Esophagus squamous epithelium (tissue), 5 donors: ENCODE data around the gene PALM. TPM values are rescaled to one million over a fixed set of nuclear protein-coding genes. Genes with fewer than 3 reads are reported as not detected.
A peak's percentile ranks its signal among the peaks of the same experiment; 100 is the strongest.

Experiments
- DNase-seq: peaks from one replicate; lab custom pipeline; 2025; lab: John Stamatoyannopoulos, UW
- H3K27ac ChIP-seq, 4 donors: fragments of 200-600 bp; sonication (generic); one replicate each; pipeline ENCODE4 v1.5.1; 2016 to 2019; ENCODE audit warnings: mild to moderate bottlenecking in 1 of 4
- H3K27me3 ChIP-seq, 4 donors: fragments of 200-600 bp; sonication (generic); 1 replicate in 3 of 4; 2 replicates in 1 of 4; pipeline versions ENCODE4 v1.5.1 to v1.6.0; 2017 to 2021; ENCODE audit warnings: antibody characterized with exemption in 1 of 4
- H3K36me3 ChIP-seq, 3 donors: fragments of 200-600 bp; sonication (generic); one replicate each; pipeline ENCODE4 v1.5.1; 2016 to 2019
- H3K4me1 ChIP-seq, 3 donors: fragments of 200-600 bp; sonication (generic); one replicate each; pipeline ENCODE4 v1.5.1; 2017 to 2019
- H3K4me3 ChIP-seq, 4 donors: fragments of 200-600 bp; sonication (generic); 1 replicate in 3 of 4; 2 replicates in 1 of 4; pipeline ENCODE4 v1.5.1; 2016 to 2019; ENCODE audit warnings: mild to moderate bottlenecking in 2 of 4, moderate library complexity in 1 of 4
- H3K9me3 ChIP-seq, 3 donors: fragments of 200-600 bp; sonication (generic); one replicate each; pipeline ENCODE4 v1.5.1; 2016 to 2019
- CTCF ChIP-seq, 6 experiments: fragments of 450-650 bp in 4 of 6; fragments of 200-600 bp in 2 of 6; sonication (generic) in 2 of 6; IDR thresholded peaks; one replicate each; pipeline ENCODE4 v1.5.1; 2016 to 2019; ENCODE audit warnings: antibody characterized with exemption in 6 of 6, mild to moderate bottlenecking in 4 of 6, moderate library complexity in 4 of 6
- POLR2A ChIP-seq, 4 donors: fragments of 450-650 bp; IDR thresholded peaks; one replicate each; pipeline ENCODE4 v1.6.1; 2017; ENCODE audit warnings: antibody characterized with exemption in 4 of 4, mild to moderate bottlenecking in 4 of 4, moderate library complexity in 3 of 4
- WGBS, 2 donors: methylation state at CpG; one replicate each; pipeline ENCODE4 v1.1.5; 2018; 5-methylcytosine and 5-hydroxymethylcytosine counted together
- intact Hi-C: fragments of 100-400 bp; cut with DNase I; formaldehyde crosslinking; loops from one replicate; pipeline ENCODE4 v1.15.0; 2022
- total RNA-seq, 4 donors: library from RNA; depleted of rRNA; stranded (reverse); fragments of >200 nt; gene quantifications; one replicate each; pipeline ENCODE4 v1.1.0, GENCODE V29; 2016
- donor health status: DM: yes; HTN: yes; CAD: no.

Gene PALM
- total RNA-seq, 4 donors from 2014 or later, result 2.6 to 19.3 (median 6.5) TPM

- Histone ChIP-seq H3K4me1 (peaks cover 31 to 57% (median 36%) of the 10 kb centered on the region in 3 donors), H3K9me3 (no peaks in the 10 kb centered on the region), H3K36me3 (peaks cover 0 to 10% (median 2%) of the 10 kb centered on the region in 3 donors), H3K27ac (peak overlapping the region in 3 of 4 donors; percentile 73 to 96 (median 90)), H3K4me3 (peak overlapping the region in 1 of 4 donors; percentile 12), H3K27me3 (no peaks in the 10 kb centered on the region)
- 57 to 100% methylated on average over 3 to 13 of the region's 28 CpGs for whole genome bisulfite sequencing, 2 donors
- intact Hi-C loops, result no loop called here
- TF ChIP-seq POLR2A (IDR thresholded peaks at IDR 0.05) (no peak), CTCF (IDR thresholded peaks at IDR 0.05) (no peak)
- no peak for DNase-seq
Measured at GRCh38 chr19:795073-795611, 86.4 kb downstream of the PALM start.

- no peak for DNase-seq
- WGBS, 2 donors, result 65 to 75% methylated on average over 7 to 17 of the region's 39 CpGs
- Histone ChIP-seq H3K4me3 (peak overlapping the region; percentile 64 to 99 (median 89)), H3K27ac (peak overlapping the region; percentile 90 to 96 (median 92)), H3K4me1 (peaks cover 39 to 63% (median 44%) of the 10 kb centered on the region in 3 donors), H3K9me3 (no peaks in the 10 kb centered on the region), H3K36me3 (peaks cover 0 to 18% (median 5%) of the 10 kb centered on the region in 3 donors), H3K27me3 (no peaks in the 10 kb centered on the region)
- intact Hi-C loops, result no loop called here
- TF ChIP-seq POLR2A (IDR thresholded peaks at IDR 0.05), result no peak
Measured at GRCh38 chr19:795691-796581, 87.2 kb downstream of the PALM start.

- no peaks in the 10 kb centered on the region for H3K27me3 ChIP-seq
- H3K4me3 ChIP-seq, result peak within 1 kb of the TSS; percentile 84 to 99 (median 96)
- intact Hi-C loops, result no loop called here
- H3K4me1 ChIP-seq, result peaks cover 48 to 65% (median 51%) of the 10 kb centered on the region in 3 donors
- WGBS, 2 donors, result 1% methylated on average over 22 of the region's 83 CpGs; no CpG with 5 or more reads in 1 of the 2 donors
- peak within 1 kb of the TSS; percentile 96 to 100 (median 100) for H3K27ac ChIP-seq
- peaks cover 0 to 27% (median 5%) of the 10 kb centered on the region in 3 donors for H3K36me3 ChIP-seq
- TF ChIP-seq CTCF (IDR thresholded peaks at IDR 0.05), result peak in 2 of 6 experiments; percentile 9 to 63
- TF ChIP-seq POLR2A (IDR thresholded peaks at IDR 0.05), result peak in 3 of 4 donors; percentile 19 to 89 (median 72)
- no peaks in the 10 kb centered on the region for H3K9me3 ChIP-seq
- peak; percentile 100 for DNase-seq
Measured at GRCh38 chr19:796692-797527, 88.2 kb downstream of the PALM start, which contains the start of gene PTBP1. TSS of gene PTBP1 (plus strand) at chr19:797452. CDS start at chr19:797498, 46 bp downstream.

Other genes with a start within 250 kb of the PALM start
- 10 to 100 TPM in 1 of 4 donors, 1 to 10 TPM in 3; 1.1 to 10.2 (median 4.7) TPM for gene SHC2, start 247.9 kb upstream of the PALM start, total RNA-seq
- under 1 TPM in 2 of 4 donors, not detected in 2; 0.19 to 0.40 TPM for gene MADCAM1, start 212.4 kb upstream of the PALM start, total RNA-seq
- gene TPGS1, start 201.4 kb upstream of the PALM start, total RNA-seq, result 10 to 100 TPM; 29.3 to 46.7 (median 35.6) TPM
- gene CDC34, start 177.2 kb upstream of the PALM start, total RNA-seq, result 10 to 100 TPM; 33.5 to 53.5 (median 34.5) TPM
- under 1 TPM in 3 of 4 donors, not detected in 1; 0.48 to 0.95 (median 0.57) TPM for gene GZMM, start 164.9 kb upstream of the PALM start, total RNA-seq
- 100 to 1,000 TPM; 182 to 408 (median 289) TPM for gene BSG, start 136.3 kb upstream of the PALM start, total RNA-seq
- gene HCN2, start 119.1 kb upstream of the PALM start, total RNA-seq, result under 1 TPM in 3 of 4 donors, not detected in 1; 0.15 to 0.57 (median 0.29) TPM
- gene POLRMT, start 75.4 kb upstream of the PALM start, total RNA-seq, result 10 to 100 TPM; 23.5 to 32.3 (median 25.0) TPM
- gene FGF22, start 69.1 kb upstream of the PALM start, total RNA-seq, result 1 to 10 TPM in 1 of 4 donors, under 1 TPM in 1, not detected in 2; 0.38 to 1.6 TPM
- gene RNF126, start 45.7 kb upstream of the PALM start, total RNA-seq, result 100 to 1,000 TPM in 2 of 4 donors, 10 to 100 TPM in 2; 82.1 to 118 (median 98.4) TPM
- 10 to 100 TPM in 3 of 4 donors, 1 to 10 TPM in 1; 4.4 to 43.3 (median 17.7) TPM for gene FSTL3, start 32.5 kb upstream of the PALM start, total RNA-seq
- not detected for gene PRSS57, start 13.5 kb upstream of the PALM start, total RNA-seq
- 1 to 10 TPM in 2 of 4 donors, under 1 TPM in 1, not detected in 1; 0.11 to 1.3 (median 1.0) TPM for gene MISP, start 42.2 kb downstream of the PALM start, total RNA-seq
- 100 to 1,000 TPM; 139 to 167 (median 156) TPM for gene PTBP1, start 88.5 kb downstream of the PALM start, total RNA-seq
- gene PLPPR3, start 113.0 kb downstream of the PALM start, total RNA-seq, result not detected
- gene AZU1, start 118.9 kb downstream of the PALM start, total RNA-seq, result not detected
- gene PRTN3, start 132.1 kb downstream of the PALM start, total RNA-seq, result not detected
- under 1 TPM in 1 of 4 donors, not detected in 3; 0.95 TPM for gene ELANE, start 143.4 kb downstream of the PALM start, total RNA-seq
- gene CFD, start 150.7 kb downstream of the PALM start, total RNA-seq, result 100 to 1,000 TPM in 2 of 4 donors, 10 to 100 TPM in 2; 52.2 to 883 (median 129) TPM
- 10 to 100 TPM; 23.7 to 64.9 (median 32.5) TPM for gene MED16, start 184.3 kb downstream of the PALM start, total RNA-seq
- not detected for gene RNU6-9, start 184.5 kb downstream of the PALM start, total RNA-seq
- gene R3HDM4, start 204.3 kb downstream of the PALM start, total RNA-seq, result 10 to 100 TPM; 42.9 to 83.7 (median 62.4) TPM
- gene KISS1R, start 208.4 kb downstream of the PALM start, total RNA-seq, result under 1 TPM in 1 of 4 donors, not detected in 3; 0.45 TPM
- 1 to 10 TPM; 3.0 to 6.6 (median 4.7) TPM for gene ARID3A, start 217.1 kb downstream of the PALM start, total RNA-seq